HL-60/S4 treated with retinoic acid at 250 ng/mL for 4 days and 3 days (cell line): ENCODE results near the gene SOX9.

Experiments
- in situ Hi-C: fragments of 300-500 bp; cut with MboI; formaldehyde crosslinking; loops from 2 replicates; pipeline ENCODE4 v1.7.0; 2022; ENCODE audit warnings: low sequenced_read_pairs

Gene SOX9

DNA sequence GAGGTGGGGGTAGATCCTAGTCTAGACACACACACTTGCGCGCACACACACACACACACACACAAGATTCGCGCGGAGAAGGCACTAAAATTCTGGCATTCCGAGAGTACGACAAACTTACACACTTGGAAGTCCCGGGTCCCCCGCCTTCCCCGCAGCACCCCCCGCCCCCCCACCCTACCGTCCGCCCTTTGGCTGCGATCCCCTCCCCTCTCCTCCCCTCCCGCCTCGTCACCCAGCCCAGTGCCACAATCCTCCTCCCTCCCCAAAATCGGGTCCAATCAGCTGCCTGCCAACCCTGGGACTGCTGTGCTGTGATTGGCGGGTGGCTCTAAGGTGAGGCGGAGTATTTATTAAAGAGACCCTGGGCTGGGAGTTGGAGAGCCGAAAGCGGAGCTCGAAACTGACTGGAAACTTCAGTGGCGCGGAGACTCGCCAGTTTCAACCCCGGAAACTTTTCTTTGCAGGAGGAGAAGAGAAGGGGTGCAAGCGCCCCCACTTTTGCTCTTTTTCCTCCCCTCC, at the start of gene SOX9:
Gene SOX9 (plus strand): TSS at position 379 of the 522 bp plus-strand sequence. CDS start 372 bp downstream, outside the sequence.
- in situ Hi-C loops, result no loop called here

DNA sequence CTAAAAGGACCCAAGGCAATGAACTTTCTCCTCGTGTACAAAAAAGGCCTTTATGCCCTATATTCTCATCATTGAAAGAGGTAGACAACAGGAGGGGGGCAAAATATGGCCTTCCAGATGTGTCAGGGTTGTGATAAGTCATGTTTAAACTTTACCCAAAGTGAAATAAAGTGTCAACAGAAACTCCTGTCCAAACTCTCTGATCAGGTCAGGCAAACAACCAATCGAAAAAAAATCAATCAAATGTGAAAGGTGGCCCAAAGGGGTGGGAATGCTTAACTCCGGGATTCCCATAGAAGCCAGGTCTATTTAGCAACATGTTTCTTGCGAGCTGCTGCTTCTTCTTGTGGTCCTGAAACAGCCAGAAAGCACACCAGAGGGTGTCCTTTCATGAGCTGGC, 49.5 kb upstream of the SOX9 start:
- in situ Hi-C loops, result no loop called here

DNA sequence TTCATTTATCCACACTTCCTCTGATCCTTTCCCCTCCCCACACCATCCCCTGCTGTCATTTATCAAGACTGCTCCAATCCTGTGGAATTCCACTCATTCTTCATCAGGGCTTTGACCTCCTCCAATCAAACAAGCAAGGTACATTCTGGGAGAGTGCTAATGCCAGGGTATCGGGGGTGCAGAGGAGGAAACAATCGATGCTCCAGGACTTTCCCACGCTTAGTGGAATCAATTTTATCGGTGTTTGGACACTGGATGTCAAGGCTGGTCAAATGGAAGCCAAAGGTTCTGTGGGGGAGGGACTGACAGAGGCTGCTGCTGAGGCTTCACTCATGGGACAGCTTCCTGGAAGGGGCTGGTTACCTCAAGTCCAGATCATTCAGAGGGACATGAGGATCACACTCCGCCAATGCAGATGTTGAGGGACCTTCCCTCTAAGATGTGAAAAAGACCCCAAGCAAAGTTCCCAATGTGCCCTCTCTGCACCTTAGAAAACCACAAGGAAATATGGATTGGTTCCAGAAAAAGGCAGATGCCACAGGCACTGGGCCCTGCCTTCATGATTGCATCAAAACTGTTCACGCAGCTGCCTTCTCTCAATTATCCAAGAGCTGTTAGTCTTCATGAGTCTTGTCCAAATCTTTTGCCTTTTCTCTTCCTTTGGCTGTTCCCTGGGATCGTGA, 44.7 kb upstream of the SOX9 start:
- in situ Hi-C loops, result no loop called here

GRCh38 chr17:72076678-72077030, 44.2 kb upstream of the SOX9 start:
- in situ Hi-C loops, result no loop called here

DNA sequence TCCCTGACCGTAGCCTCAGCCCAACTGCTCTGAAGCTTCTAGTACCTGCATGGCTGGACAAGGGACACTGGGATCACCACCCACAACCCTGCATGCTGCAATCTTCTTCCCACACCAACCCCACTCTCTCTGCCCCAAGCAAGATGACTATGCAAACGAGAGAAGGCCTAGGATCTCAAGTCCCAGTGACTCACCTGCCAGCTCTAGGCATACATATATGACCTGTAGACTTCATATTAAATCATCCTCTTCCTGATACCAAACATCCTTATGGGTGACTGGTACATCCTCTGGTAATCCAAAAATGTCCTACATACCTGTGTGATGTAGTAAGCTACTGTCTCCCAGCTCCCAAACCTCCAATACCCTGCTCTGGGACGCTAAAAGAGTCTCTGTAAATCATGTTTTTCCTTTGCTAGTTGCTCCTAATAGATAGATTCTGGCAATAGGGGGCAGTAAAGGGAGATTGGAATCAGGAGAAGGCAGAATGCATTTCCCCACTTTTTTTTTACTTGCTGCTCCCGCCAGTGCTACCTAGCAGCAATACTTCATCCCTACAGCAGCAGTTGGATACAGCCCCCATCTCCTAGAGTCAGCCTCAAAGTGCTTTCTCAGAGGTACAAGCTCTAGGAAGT, 43.4 kb upstream of the SOX9 start:
- in situ Hi-C loops, result no loop called here

- in situ Hi-C loops, result no loop called here
These were observed 41.1 kb upstream of the SOX9 start for GRCh38 chr17:72079700-72080099.

DNA sequence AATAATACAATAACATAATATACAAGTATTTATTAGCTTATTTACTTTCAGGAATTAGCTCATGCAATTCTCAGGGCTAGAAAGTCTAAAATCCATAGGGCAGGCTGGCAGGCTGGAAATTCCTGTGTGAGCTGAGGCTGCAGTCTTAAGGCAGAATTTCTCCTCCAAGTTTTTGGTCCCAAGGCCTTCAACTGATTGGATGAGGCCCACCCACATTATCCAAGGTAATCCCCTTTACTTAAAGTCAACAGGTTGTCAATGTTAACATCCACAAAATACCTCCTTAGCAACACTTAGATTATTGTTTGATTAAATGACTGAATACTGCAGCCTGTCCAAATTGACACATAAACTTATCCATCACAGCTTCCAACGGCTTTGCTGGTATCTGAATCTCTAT, 32.9 kb upstream of the SOX9 start:
- in situ Hi-C loops, result no loop called here

GRCh38 chr17:72089453-72089987, 31.3 kb upstream of the SOX9 start:
- in situ Hi-C loops, result no loop called here

DNA sequence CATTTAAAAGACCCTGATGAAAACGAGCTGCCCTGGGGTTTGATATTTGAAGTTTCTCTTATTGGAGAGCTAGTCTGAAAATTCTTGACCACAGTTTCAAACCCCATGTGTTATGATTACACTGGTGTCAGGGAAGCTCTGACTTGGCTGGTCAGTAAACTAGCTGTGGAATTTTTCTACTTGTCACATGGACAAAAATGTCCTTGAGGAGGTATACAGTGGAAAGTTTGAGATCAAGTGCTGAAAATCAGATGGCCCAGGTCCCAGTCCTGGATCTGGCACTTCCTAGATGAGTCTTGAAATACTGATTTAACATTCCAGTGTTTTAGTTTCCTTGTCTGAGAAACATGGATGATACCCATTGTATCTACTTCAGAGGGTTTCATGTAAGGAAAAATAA, 30.7 kb upstream of the SOX9 start:
- in situ Hi-C loops, result no loop called here

- in situ Hi-C loops, result no loop called here
These were observed 28.0 kb upstream of the SOX9 start for GRCh38 chr17:72092710-72093322.

DNA sequence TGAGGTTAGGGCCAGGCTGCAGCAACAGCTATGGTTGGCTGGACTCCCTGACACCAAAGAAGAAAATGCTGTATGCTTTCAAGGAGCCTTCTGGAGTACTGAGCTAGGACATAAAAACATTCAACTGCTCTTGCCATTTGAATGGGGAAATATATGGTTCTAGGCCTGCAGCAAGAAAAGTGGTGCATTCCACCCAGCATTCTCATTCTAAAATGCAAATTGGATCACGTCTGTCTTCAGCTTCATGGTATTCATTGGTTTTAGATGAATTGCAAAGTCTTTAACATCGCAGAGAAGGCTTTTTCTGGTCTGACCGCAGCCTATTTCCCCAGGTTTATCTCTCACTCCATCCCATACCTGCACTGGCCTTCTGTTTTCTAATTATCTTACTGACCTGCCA, 27.1 kb upstream of the SOX9 start:
- in situ Hi-C loops, result no loop called here

- in situ Hi-C loops, result no loop called here
These were observed 25.5 kb upstream of the SOX9 start for GRCh38 chr17:72095316-72095715.

DNA sequence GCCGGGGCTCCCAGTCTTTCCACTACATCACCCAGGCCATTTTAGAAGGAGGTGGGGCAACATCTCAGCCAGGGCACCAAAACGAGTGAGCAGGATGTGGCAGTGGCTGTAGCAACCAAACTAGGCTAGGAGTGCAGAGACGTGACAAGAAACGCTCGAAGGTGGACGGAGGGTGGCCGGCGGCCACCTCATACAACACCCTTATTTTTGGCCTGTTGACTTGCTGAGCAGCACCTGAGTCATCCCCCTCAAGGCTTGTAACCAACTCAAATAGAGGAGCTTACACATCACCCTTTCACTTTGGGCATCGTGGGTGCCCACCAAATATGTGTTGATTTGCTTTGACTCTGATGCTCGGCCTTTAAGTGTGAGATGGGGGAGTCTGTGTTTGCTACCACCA, 23.7 kb upstream of the SOX9 start:
- in situ Hi-C loops, result no loop called here

GRCh38 chr17:72099919-72100318, 20.9 kb upstream of the SOX9 start:
- in situ Hi-C loops, result no loop called here

DNA sequence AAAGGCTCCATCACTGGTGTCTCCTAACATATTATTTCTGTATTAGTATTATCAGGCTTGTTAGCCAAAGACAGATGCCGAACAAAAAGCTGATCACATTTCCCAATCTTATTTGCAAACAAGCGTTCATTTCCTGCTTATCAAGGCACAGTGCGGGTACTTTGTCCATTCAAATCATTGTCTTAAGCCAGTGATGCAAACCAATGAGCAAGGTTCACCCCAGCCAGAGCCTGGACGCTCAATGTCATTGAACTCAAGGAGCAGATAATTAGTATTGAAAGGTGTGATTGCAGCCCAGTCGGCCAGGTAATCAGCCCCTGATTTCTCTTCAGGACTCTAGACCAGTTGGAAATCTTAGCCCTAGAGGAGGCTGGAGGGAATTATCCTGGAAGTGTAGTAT, 20.4 kb upstream of the SOX9 start:
- in situ Hi-C loops, result no loop called here

DNA sequence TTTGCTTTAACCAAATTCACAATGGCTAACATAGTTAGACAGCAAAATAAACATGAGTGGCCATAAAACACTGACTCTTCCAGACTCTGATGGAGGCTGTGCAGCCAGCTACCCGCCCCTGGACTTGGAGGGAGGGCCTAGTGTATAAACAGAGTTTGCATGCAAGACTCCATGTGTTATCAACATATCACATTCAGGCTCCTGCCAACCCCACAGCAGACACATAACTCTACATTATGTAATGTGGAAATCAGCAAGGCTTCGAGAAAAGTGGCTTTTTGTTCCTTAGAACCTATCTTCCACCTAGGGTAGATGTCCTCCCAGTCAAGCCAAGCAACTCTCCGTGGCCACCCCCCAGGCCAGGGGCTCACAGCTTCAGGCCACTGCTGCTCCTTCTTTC, 19.3 kb upstream of the SOX9 start:
- in situ Hi-C loops, result no loop called here

- in situ Hi-C loops, result no loop called here
These were observed 18.5 kb upstream of the SOX9 start for GRCh38 chr17:72102366-72102765.

DNA sequence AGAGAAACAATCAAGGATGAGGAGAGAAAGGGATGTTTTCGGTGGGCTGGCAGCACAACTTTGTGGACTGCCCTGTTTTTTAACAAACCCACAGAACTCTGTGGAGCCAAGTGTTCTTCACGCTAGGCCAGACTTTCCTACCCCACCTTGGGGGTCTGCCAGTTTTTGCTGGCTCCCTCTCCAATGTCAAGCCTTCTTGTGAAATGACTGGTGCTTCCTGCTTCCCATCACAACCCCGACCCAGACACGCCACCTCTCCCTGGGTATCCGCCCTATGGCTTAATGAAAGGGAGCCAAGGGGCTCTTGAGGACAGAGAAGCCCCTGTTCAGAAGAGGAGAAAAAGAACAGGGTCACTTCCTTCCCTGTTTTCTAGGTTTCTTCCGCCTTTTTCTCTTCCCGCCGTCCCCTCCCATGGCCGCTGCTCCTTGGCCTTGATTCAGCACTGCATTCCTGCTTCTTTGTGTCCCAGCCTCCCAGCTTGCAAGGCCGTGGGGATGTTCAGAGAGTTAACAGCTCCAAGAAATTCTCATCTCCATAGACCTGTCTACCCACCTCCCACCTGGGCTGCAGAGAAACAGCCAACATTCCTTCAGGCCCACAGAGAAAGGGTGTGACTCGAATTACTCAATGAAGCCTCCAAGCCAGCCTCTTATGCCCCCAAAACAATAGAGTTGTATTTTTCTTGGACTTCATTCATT, 16.5 kb upstream of the SOX9 start:
- in situ Hi-C loops, result no loop called here

DNA sequence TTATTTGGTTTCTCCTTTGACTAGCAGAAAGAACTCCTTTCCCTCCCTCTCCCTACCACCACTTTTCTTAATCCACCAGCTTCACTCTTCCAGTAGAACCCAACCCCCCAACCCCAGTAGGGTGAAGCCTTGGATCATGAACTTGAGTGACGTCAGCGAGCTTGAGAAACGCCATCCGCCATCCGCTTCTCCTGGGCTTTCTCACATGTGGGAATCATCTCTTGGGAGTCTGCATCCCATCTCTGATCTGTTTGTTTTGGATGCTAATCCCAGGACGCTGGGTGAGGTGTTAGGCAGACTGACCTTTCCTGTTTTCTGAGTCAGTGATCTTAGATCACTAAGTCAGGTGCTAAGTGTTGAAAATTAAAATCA, 16.0 kb upstream of the SOX9 start:
- in situ Hi-C loops, result no loop called here

- in situ Hi-C loops, result no loop called here
These were observed 13.7 kb upstream of the SOX9 start for GRCh38 chr17:72107100-72107499.

DNA sequence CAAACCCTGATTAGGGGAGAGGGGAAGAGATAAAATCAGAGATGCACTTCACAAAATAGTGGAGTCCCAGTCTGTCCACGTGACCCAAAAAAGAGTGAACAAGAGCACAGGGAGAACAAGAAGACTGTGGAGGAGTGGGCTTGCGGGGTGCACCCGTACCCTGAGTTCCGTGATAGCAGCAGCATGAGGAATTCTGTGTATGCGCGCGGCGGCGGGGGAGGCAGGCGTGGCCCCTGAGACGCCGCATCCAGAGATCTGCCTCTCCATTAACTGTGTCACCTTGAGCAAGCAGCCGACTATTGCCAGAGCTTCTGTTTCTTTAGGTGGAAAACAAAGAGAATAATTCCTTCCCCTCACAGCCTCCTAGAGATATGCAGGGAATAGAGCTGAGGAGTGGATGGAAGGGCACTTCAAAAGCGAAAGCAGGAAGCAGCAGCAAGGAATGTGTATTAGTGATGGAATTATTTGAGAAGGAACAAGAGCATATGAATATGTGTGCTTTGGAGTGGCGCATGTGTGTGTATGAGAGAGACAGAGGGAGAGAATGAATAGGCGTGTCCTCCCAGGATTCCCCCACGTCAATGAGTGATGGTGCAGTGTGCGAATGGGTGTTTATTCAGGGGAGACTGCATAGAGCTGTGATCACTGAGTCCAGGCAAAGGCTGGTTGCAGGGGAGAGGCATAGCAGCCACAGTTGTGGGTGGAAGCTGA, 10.4 kb upstream of the SOX9 start:
- in situ Hi-C loops, result no loop called here
